NCI-H748 (cell line): ENCODE results near the gene DNAI2.

Source experiments
- DNase-seq: peaks from one replicate; lab custom pipeline; 2025; ENCODE audit not compliant: unreplicated experiment; lab: John Stamatoyannopoulos, UW

The DNAI2 gene

GRCh38 chr17:74274060-74274708, at the start of gene DNAI2:
TSS of gene DNAI2 (plus strand) at chr17:74274234. CDS start at chr17:74281818, 7,584 bp downstream.
- peak; percentile 87 for DNase-seq

- DNase-seq, result no peak
Measured at GRCh38 chr17:74224959-74225725, 48.9 kb upstream of the DNAI2 start.

GRCh38 chr17:74226252-74226651, 47.8 kb upstream of the DNAI2 start:
- no peak for DNase-seq

GRCh38 chr17:74227271-74228080, 46.6 kb upstream of the DNAI2 start:
- no peak for DNase-seq

GRCh38 chr17:74228306-74228978, 45.6 kb upstream of the DNAI2 start:
- DNase-seq, result no peak

GRCh38 chr17:74230896-74231295, 43.1 kb upstream of the DNAI2 start:
- no peak for DNase-seq

GRCh38 chr17:74231928-74232907, 41.8 kb upstream of the DNAI2 start:
- no peak for DNase-seq

- DNase-seq, result no peak
Measured at GRCh38 chr17:74233937-74234336, 40.1 kb upstream of the DNAI2 start.

GRCh38 chr17:74234486-74234885, 39.5 kb upstream of the DNAI2 start:
- DNase-seq, result no peak

- no peak for DNase-seq
Measured at GRCh38 chr17:74235040-74235581, 38.9 kb upstream of the DNAI2 start.

GRCh38 chr17:74235911-74236371, 38.1 kb upstream of the DNAI2 start:
- no peak for DNase-seq

- DNase-seq, result no peak
Measured at GRCh38 chr17:74237321-74237720, 36.7 kb upstream of the DNAI2 start.

- DNase-seq, result no peak
Measured at GRCh38 chr17:74239172-74239571, 34.9 kb upstream of the DNAI2 start.

GRCh38 chr17:74240618-74241205, 33.3 kb upstream of the DNAI2 start:
- no peak for DNase-seq

- no peak for DNase-seq
Measured at GRCh38 chr17:74241431-74241830, 32.6 kb upstream of the DNAI2 start.

- DNase-seq, result no peak
Measured at GRCh38 chr17:74241847-74242246, 32.2 kb upstream of the DNAI2 start.

- no peak for DNase-seq
Measured at GRCh38 chr17:74243013-74243755, 30.9 kb upstream of the DNAI2 start.

- no peak for DNase-seq
Measured at GRCh38 chr17:74244128-74244527, 29.9 kb upstream of the DNAI2 start.

GRCh38 chr17:74244548-74244947, 29.5 kb upstream of the DNAI2 start:
- no peak for DNase-seq
